ENCODE results near the gene CNGA2. TPM values are rescaled to one million over a fixed set of nuclear protein-coding genes. Genes with fewer than 3 reads are reported as not detected.
A peak's percentile ranks its signal among the peaks of the same experiment; 100 is the strongest.
"Not testable (repeated sequence)": the region's sequence is repeated elsewhere in the genome, so short reads cannot be mapped to it uniquely, and the experiment has no call there.

CNGA2 gene
- total RNA-seq, 4 donors from 2014 or later = not detected

DNA sequence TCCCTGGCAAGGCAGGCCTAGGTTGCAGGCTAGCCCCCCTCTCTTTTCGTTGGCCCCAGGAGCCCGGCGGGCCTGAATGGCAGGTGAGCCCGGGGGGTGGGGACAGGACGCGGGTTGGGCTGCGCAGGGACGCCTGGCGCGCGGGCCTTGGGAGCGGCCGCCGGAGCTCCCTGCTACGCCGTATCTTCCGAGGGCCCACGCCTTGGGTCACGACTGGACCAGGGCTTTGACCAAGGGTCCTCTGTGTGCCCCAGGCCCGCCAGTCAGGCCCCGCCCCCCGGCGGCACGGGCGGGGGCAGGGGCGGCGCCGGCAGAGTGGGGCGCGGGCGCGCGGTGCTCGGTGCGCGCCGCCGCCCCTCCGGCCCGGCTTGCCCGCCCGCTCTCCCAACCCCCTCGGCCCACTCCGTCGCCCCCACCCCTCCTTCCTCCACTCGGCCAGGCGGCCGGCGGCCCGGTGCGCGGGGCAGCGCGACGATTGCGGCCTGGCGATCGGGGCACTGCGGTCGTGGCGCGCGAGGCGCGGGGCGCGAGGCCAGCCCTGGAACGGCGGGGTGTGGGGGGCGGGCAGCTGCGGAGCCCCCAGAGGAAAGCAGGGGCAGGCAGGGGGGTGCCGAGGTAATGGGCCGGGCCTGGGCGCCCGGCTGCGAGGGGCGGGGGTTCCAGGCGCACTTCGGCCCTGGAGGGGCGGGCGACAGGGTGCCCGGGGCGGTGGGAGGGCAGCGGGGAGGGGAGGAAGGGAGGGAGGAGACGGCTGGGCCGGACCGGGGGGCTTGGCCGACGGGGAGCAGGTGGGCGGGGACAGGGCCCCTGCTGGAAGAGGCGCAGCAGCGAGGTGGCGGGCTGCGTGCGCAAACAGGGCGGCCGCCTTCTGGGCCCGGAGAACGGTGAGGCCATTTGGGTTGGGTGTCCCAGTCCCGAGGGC lies 39.6 kb upstream of the CNGA2 start, which contains the start of gene PRRG3:
Gene PRRG3, plus strand, starts transcription at position 798 of the 922 bp plus-strand sequence. CDS start 3,357 bp downstream, outside the sequence.
- intact Hi-C loops (cut with DNase I) = no loop called here
- Histone ChIP-seq H3K9me3 (no peaks in the 10 kb centered on the region), H3K4me3 (replicated peaks in 1 of 3) (no peak within 1 kb of the TSS), H3K27me3 (no peaks in the 10 kb centered on the region), H3K27ac (no peak within 1 kb of the TSS), H3K4me1 (no peaks in the 10 kb centered on the region), H3K36me3 (no peaks in the 10 kb centered on the region)
- peak in 1 of 2 donors; percentile 8 for DNase-seq
- no peak for TF ChIP-seq POLR2A (IDR thresholded peaks at IDR 0.05)
- TF ChIP-seq, protein P1, sequence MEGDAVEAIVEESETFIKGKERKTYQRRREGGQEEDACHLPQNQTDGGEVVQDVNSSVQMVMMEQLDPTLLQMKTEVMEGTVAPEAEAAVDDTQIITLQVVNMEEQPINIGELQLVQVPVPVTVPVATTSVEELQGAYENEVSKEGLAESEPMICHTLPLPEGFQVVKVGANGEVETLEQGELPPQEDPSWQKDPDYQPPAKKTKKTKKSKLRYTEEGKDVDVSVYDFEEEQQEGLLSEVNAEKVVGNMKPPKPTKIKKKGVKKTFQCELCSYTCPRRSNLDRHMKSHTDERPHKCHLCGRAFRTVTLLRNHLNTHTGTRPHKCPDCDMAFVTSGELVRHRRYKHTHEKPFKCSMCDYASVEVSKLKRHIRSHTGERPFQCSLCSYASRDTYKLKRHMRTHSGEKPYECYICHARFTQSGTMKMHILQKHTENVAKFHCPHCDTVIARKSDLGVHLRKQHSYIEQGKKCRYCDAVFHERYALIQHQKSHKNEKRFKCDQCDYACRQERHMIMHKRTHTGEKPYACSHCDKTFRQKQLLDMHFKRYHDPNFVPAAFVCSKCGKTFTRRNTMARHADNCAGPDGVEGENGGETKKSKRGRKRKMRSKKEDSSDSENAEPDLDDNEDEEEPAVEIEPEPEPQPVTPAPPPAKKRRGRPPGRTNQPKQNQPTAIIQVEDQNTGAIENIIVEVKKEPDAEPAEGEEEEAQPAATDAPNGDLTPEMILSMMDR (IDR thresholded peaks at IDR 0.05) = no peak
- no CpG with 5 or more reads among the region's 100 CpGs for WGBS, 2 donors

DNA sequence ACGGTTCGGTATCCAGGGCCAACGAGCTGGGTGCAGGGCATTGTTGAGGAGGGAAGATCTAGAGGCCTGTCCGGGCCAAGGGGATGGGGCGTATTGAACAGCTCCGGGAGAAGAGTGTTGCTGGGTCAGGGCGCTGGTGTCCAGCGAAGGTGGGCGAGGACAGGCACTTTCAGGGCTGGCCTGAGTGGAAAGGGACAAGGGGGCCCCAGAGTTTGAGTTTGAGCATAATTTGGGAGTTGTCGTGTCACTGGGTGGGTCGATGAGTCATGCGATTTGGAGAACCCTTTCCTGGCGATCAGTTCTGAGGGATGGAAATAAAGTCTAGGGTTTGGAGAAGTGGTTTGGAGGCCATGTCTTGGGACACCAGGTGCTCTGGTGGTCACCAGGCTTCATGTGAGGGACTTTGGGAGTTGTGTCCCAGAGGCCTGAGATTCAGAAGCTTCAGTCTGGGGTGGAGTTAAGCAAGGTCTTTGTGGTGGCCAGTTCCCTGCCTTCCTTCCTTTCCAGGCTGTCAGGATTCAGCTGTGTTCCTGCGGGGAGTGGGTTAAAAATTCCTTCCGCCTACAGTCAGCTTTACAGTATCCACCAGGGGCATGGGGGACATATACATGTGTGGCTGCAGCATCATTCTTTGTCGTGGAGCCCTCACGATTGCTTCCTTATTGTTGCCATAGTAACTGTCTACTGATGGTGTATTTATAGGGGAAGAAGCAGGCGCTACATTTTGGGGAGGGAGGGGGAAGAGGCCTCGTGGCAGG lies 38.8 kb upstream of the CNGA2 start:
- 19 to 53% methylated on average over 6 to 10 of the region's 19 CpGs for WGBS, 2 donors
- intact Hi-C loops (cut with DNase I) = no loop called here
- no peaks in the 10 kb centered on the region for H3K9me3 ChIP-seq
- no peaks in the 10 kb centered on the region for H3K36me3 ChIP-seq
- no peak overlapping the region for H3K4me3 ChIP-seq (replicated peaks in 1 of 3)
- H3K27me3 ChIP-seq = no peaks in the 10 kb centered on the region
- H3K4me1 ChIP-seq = no peaks in the 10 kb centered on the region
- no peak overlapping the region for H3K27ac ChIP-seq
- TF ChIP-seq, protein P1 (IDR thresholded peaks at IDR 0.05) = no peak
- no peak for TF ChIP-seq POLR2A (IDR thresholded peaks at IDR 0.05)
- DNase-seq = no peak

DNA sequence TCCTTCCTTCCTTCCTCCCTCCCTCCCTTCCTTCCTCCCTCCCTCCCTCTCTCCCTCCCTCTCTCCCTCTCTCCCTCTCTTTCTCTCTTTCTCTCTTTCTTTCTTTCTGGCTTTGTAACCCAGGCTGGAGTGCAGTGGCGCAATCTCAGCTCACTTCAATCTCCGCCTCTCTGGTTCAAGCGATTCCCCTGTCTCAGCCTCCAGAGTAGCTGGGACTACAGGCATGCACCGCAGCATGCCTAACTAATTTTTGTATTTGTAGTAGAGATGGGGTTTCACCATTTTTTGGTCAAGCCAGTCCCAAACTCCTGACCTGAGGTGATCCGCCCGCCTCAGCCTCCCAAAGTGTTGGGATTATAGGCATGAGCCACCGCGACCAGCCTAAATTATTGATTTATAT lies 37.5 kb upstream of the CNGA2 start:
- H3K4me3 ChIP-seq (replicated peaks in 1 of 3); DNase-seq; intact Hi-C loops (cut with DNase I); H3K4me1 ChIP-seq; H3K36me3 ChIP-seq; H3K27me3 ChIP-seq; H3K27ac ChIP-seq; H3K9me3 ChIP-seq: not testable (repeated sequence)
- WGBS, 2 donors = 88 to 95% methylated on average over 6 to 8 of the region's 8 CpGs

DNA sequence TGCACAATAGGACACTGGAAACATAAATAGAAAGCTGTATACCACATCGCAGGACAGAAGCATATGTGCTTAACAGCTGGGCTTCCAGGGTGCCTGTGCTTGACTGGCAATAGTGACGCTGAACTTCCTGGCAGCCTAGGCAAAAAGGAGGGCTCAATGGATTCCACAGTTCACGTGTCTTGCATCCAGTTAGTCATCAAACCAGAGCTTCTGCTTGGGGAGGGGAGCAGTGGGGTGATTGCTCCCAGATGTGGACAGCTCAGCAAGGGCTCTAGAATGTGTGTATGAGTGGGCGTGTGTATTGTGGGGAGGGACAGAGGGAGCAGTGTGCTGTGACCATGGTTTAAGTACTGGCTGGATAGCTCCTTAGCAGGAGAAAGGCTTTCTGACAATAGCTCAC lies 37.0 kb upstream of the CNGA2 start:
- no peak overlapping the region for H3K27ac ChIP-seq
- intact Hi-C loops (cut with DNase I) = no loop called here
- no peak for TF ChIP-seq POLR2A (IDR thresholded peaks at IDR 0.05)
- TF ChIP-seq, protein P1 (IDR thresholded peaks at IDR 0.05) = no peak
- no peaks in the 10 kb centered on the region for H3K27me3 ChIP-seq
- no peak overlapping the region for H3K4me3 ChIP-seq (replicated peaks in 1 of 3)
- WGBS, 2 donors = 60 to 62% methylated on average over 3 to 4 of the region's 4 CpGs
- no peak for DNase-seq
- H3K9me3 ChIP-seq = no peaks in the 10 kb centered on the region
- H3K36me3 ChIP-seq = no peaks in the 10 kb centered on the region
- H3K4me1 ChIP-seq = no peaks in the 10 kb centered on the region

DNA sequence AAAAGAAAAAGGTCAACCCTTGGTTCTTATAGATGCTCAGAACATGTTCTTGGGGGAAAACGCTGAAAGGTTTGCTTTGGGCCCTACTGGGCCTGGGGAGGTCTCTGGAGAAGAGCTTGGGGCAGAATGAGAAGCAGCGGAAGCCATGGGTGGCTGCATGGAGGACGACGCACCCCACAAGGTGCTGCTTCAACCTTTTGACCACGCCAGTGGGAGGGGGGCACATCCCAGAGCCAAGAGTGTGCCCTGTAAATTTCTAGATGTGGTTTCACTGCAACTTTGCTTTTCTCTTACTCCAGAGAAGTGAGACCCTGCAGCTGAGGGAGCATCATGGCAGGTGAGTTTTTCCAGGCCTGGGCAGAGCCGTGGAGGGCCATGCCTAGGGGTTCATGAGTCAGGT lies 36.1 kb upstream of the CNGA2 start:
- no peak for DNase-seq
- Histone ChIP-seq H3K4me3 (replicated peaks in 1 of 3) (no peak overlapping the region), H3K27ac (no peak overlapping the region), H3K36me3 (no peaks in the 10 kb centered on the region), H3K27me3 (no peaks in the 10 kb centered on the region), H3K9me3 (no peaks in the 10 kb centered on the region), H3K4me1 (no peaks in the 10 kb centered on the region)
- WGBS, 2 donors = 79 to 93% methylated on average over 2 to 6 of the region's 6 CpGs
- intact Hi-C loops (cut with DNase I) = no loop called here
- TF ChIP-seq POLR2A (IDR thresholded peaks at IDR 0.05) = no peak
- TF ChIP-seq, protein P1 (IDR thresholded peaks at IDR 0.05) = no peak
